Cortex of kidney (tissue), 1 donor: ENCODE results near the gene ACSM2B.
"Not testable (repeated sequence)": the region's sequence is repeated elsewhere in the genome, so short reads cannot be mapped to it uniquely, and the experiment has no call there.

Experiments used
- DNase-seq: peaks from one replicate; lab custom pipeline; 2025; lab: John Stamatoyannopoulos, UW

Gene ACSM2B

DNA sequence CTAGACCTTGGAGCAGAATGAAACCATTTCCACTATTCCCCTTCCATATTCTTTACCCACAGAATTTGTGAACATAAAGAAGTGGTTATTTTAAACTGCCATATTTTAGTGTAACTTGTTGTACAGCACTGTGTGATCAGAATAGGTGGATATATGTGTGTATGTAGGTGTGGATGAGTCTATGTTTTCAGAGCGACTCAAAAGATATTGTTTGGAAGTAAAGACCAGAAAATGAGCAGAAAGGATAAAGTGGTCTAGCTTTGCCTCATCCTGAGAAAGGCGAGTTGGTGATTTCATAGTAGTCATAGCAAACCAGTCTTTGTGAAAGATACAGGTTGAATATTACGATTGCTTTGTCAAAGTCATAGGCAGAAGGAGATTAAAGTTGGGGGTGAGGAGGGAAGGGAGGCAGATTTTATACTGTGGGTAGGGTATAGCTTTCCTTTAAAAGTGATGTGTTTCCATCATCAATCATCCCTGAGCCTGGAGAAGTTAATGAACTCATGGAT is 43.8 kb downstream of the ACSM2B start:
- DNase-seq = not testable (repeated sequence)

DNA sequence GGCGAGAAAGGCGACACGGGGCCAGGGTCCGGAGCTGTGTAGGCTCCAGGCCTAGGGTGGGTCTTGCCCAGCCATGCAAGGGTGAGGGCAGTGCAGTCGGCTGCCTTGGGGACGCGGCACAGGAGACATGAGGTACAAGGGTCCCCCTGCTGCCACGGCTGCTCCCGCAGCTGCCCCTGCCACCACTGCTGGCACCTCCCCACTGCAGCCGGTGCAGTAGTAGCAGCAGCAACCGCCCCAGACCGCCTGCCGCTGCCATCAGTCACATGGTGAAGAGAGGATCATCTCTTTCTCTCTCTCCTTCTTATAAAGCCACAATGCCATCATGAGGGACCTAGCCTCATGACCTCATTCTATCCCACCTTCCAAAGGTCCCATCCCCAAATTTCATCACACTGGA is 44.4 kb downstream of the ACSM2B start:
- not testable (repeated sequence) for DNase-seq

DNA sequence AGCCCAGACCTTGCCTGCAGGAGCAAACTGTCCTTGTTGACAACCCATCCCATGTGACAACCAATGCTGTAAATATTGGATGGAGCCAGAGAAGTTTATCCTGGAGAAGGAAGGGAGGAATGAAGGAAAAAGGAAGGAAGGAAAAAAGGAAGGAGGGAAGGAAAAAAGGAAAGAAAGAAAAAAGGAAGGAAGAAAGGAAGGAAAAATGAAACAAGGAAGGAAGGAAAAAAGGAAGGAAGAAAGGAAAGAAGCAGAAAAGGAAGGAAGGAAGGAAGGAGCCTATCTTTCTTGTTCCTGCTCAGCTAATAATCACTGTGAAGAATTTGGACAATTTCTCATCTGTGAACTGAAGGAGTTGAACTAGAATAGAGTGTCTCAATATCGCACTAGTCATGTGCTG is 56.1 kb downstream of the ACSM2B start:
- DNase-seq = no peak

DNA sequence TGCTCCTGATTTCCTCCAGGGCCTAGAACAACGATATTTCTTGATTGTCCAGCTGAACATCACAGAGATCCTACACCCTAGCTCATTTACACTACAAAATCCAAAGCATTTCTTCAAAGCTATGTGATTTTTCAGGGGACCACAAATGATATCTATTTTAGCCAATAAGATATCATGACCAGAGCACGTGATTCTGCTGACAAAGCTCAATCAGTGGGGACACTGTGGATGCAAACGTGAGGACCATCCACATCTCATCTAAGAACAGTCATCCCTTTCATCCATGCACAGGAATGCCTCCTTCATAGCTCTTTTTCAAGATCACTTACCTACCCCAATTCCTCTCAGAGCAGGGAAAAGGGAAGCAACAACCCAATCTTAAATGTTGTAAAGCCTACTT is 56.9 kb downstream of the ACSM2B start:
- DNase-seq = no peak

- DNase-seq = no peak
Measured at GRCh38 chr16:20517149-20517548, 59.0 kb downstream of the ACSM2B start.

- no peak for DNase-seq
Measured at GRCh38 chr16:20515688-20516090, 60.5 kb downstream of the ACSM2B start.

- no peak for DNase-seq
Measured at GRCh38 chr16:20510323-20510722, 65.8 kb downstream of the ACSM2B start.

DNA sequence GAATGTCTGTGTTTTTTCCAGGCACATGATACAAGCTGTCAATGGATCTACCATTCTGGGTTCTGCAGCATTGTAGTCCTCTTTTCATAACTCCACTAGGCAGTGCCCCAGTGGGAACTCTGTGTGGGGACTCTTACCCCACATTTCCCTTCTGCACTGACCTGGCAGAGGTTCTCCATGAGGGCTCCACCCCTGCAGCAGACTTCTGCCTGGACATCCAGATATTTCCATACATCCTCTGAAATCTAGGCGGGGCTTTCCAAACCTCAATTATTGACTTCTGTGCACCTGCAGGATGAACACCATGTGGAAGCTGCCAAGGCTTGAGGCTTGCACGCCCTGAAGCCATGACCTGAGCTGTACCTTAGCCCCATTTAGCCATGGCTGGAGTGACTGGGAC is 68.9 kb downstream of the ACSM2B start:
- no peak for DNase-seq

DNA sequence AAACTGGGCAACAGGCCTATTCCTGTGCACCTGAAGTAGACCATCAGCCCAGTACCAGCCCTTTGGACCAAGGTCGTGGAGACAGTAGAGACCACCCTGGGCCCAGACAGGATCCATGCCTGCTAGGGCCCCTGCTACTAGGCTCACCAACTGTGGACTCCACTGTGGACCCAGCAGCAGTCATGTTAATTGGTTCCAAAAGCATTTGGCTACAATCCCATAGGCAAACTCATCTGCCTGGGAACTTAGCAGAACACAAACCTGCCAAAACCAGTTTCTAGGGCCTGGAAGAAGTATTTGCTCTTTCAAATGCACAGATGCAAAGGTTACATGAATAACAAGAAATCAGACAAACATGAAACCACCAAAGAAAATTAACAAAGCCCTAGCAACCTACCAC is 71.7 kb downstream of the ACSM2B start:
- no peak for DNase-seq

DNA sequence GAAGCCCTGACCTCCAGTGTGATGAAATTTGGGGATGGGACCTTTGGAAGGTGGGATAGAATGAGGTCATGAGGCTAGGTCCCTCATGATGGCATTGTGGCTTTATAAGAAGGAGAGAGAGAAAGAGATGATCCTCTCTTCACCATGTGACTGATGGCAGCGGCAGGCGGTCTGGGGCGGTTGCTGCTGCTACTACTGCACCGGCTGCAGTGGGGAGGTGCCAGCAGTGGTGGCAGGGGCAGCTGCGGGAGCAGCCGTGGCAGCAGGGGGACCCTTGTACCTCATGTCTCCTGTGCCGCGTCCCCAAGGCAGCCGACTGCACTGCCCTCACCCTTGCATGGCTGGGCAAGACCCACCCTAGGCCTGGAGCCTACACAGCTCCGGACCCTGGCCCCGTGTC is 84.7 kb downstream of the ACSM2B start:
- DNase-seq = not testable (repeated sequence)

- not testable (repeated sequence) for DNase-seq
Measured at GRCh38 chr16:20490994-20491393, 85.2 kb downstream of the ACSM2B start.
